C4-2B (cell line): ENCODE results near the gene OGG1.

Source experiments
- H3K27ac ChIP-seq: fragments of 450-650 bp; 2 replicates; pipeline ENCODE4 v1.5.1; 2017
- CTCF ChIP-seq: fragments of 450-650 bp; conservative IDR thresholded peaks from 2 replicates; pipeline ENCODE4 v1.5.1; 2017; ENCODE audit warnings: mild to moderate bottlenecking
- ZFX ChIP-seq: fragments of 450-650 bp; IDR thresholded peaks from 2 replicates; pipeline ENCODE4 v1.6.1; 2017

The OGG1 gene

GRCh38 chr3:9780458-9780812 is 30.7 kb downstream of the OGG1 start:
- TF ChIP-seq CTCF (no peak), ZFX (no peak)
- no peak overlapping the region for H3K27ac ChIP-seq

GRCh38 chr3:9780910-9781309 is 31.2 kb downstream of the OGG1 start:
- no peak overlapping the region for H3K27ac ChIP-seq
- no peak for TF ChIP-seq CTCF
- TF ChIP-seq ZFX, result no peak

GRCh38 chr3:9781551-9781950 is 31.8 kb downstream of the OGG1 start:
- TF ChIP-seq ZFX, result no peak
- TF ChIP-seq CTCF, result no peak
- no peak overlapping the region for H3K27ac ChIP-seq

GRCh38 chr3:9781978-9782603 is 32.3 kb downstream of the OGG1 start:
- H3K27ac ChIP-seq, result no peak overlapping the region

GRCh38 chr3:9782770-9783169 is 33.0 kb downstream of the OGG1 start:
- peak; percentile 36; the same call in 1 of the 2 replicates for TF ChIP-seq CTCF
- TF ChIP-seq ZFX, result no peak
- H3K27ac ChIP-seq, result no peak overlapping the region

More at GRCh38 chr3:9781978-9782603, 32.3 kb downstream of the OGG1 start:
- no peak for TF ChIP-seq CTCF
- TF ChIP-seq ZFX, result no peak

GRCh38 chr3:9783954-9784353 is 34.2 kb downstream of the OGG1 start:
- no peak overlapping the region for H3K27ac ChIP-seq
- TF ChIP-seq CTCF (no peak), ZFX (no peak)

- no peak overlapping the region for H3K27ac ChIP-seq
- no peak for TF ChIP-seq CTCF
- TF ChIP-seq ZFX, result no peak
Measured at GRCh38 chr3:9784965-9785364, 35.2 kb downstream of the OGG1 start.
